HCT116 (cell line): ENCODE data around the gene FMNL1. TPM values are rescaled to one million over a fixed set of nuclear protein-coding genes. Genes with fewer than 3 reads are reported as not detected.

Source experiments
- ATAC-seq: fragments of 200-7000 bp; cut with Tn5 transposase; 2 replicates; pipeline ENCODE4 v1.9.1; 2020; ENCODE audit warnings: mild to moderate bottlenecking, moderate library complexity
- BruUV-seq: library from RNA; stranded (reverse); fragments of 400-500 nt; replicated peaks from 2 replicates; lab custom pipeline; 2021; lab: Mats Ljungman, UMichigan
- CTCF ChIA-PET: fragments of 300-600 bp; sonication (Branson Sonifier 250); formaldehyde crosslinking; loops from one replicate; lab custom pipeline; 2021; ENCODE audit warnings: antibody characterized with exemption; lab: Charles Lee
- POLR2A ChIA-PET: fragments of 300-600, 350-600 bp; sonication (Branson Sonifier 250); formaldehyde crosslinking; loops from one replicate; lab custom pipeline; 2021; ENCODE audit warnings: antibody characterized with exemption; lab: Charles Lee
- RAD21 ChIA-PET, 2 experiments: fragments of 300-600 bp; sonication (Branson Sonifier 250); formaldehyde crosslinking; loops; one replicate each; lab custom pipeline; 2023; ENCODE audit warnings: low total read pairs in 2 of 2; ENCODE audit not compliant: uncharacterized antibody in 2 of 2, unreplicated experiment in 2 of 2, low non-redundant PET in 1 of 2; lab: Charles Lee
- DNase-seq: peaks from one replicate; pipeline ENCODE4 v3.0.0-alpha.2; 2010; ENCODE audit warnings: low read depth, low spot score
- H2AFZ ChIP-seq: fragments of 200-600 bp; shearing (Covaris generic), sonication (generic); 2 replicates; pipeline ENCODE4 v1.6.1; 2017; ENCODE audit warnings: low read depth, mixed run types, mixed read lengths, antibody characterized with exemption, low read length; ENCODE audit not compliant: poor library complexity, severe bottlenecking
- H3K27ac ChIP-seq: 2 replicates; pipeline ENCODE4 v1.5.1; 2012; ENCODE audit warnings: low read depth, low read length
- H3K27me3 ChIP-seq: fragments of 200-600 bp; sonication (generic); 2 replicates; pipeline ENCODE4 v1.6.1; 2016; ENCODE audit warnings: mixed run types, low read length, mixed read lengths; ENCODE audit not compliant: insufficient read depth
- H3K36me3 ChIP-seq, 2 experiments: fragments of 200-500 bp in 1 of 2; fragments of 200-600 bp in 1 of 2; sonication (Bioruptor generic) in 1 of 2; sonication (generic) in 1 of 2; 2 replicates each; pipeline versions ENCODE4 v1.5.1 to v1.6.1; 2014 to 2016; ENCODE audit warnings: low read length in 2 of 2, inconsistent platforms in 1 of 2, mixed read lengths in 1 of 2, mixed run types in 1 of 2; ENCODE audit not compliant: insufficient read depth in 2 of 2, control insufficient read depth in 1 of 2
- H3K4me1 ChIP-seq, 2 experiments: fragments of 200-600 bp in 1 of 2; sonication (generic) in 1 of 2; 2 replicates each; pipeline versions ENCODE4 v1.5.1 to v1.6.1; 2012 to 2017; ENCODE audit warnings: low read length in 2 of 2, inconsistent platforms in 1 of 2, mild to moderate bottlenecking in 1 of 2, mixed read lengths in 1 of 2, mixed run types in 1 of 2, moderate library complexity in 1 of 2; ENCODE audit not compliant: insufficient read depth in 2 of 2, control insufficient read depth in 1 of 2
- H3K4me2 ChIP-seq: fragments of 200-600 bp; sonication (generic); 2 replicates; pipeline ENCODE4 v1.6.1; 2017; ENCODE audit warnings: mixed run types, low read length, mixed read lengths
- H3K4me3 ChIP-seq, 2 experiments: fragments of 200-600 bp in 1 of 2; sonication (generic) in 1 of 2; replicated peaks in 1 of 2; 2 replicates each; pipeline ENCODE4 v1.5.1; 2011 to 2016; ENCODE audit warnings: low read length in 2 of 2, control low read depth in 1 of 2, low read depth in 1 of 2, mild to moderate bottlenecking in 1 of 2, mixed read lengths in 1 of 2, mixed run types in 1 of 2
- H3K79me2 ChIP-seq: fragments of 200-600 bp; sonication (generic); 2 replicates; pipeline ENCODE4 v1.6.1; 2017; ENCODE audit warnings: mild to moderate bottlenecking, mixed run types, low read length, moderate library complexity, mixed read lengths; ENCODE audit not compliant: insufficient read depth
- H3K9ac ChIP-seq: fragments of 200-600 bp; sonication (generic); 2 replicates; pipeline ENCODE4 v1.6.1; 2016; ENCODE audit warnings: low read length, mixed read lengths
- H3K9me2 ChIP-seq: fragments of 200-600 bp; sonication (generic), shearing (Covaris generic); 2 replicates; pipeline ENCODE4 v1.6.1; 2017; ENCODE audit warnings: mixed run types, mild to moderate bottlenecking, moderate library complexity; ENCODE audit not compliant: insufficient read depth
- H3K9me3 ChIP-seq, 2 experiments: fragments of 200-500 bp in 1 of 2; fragments of 200-600 bp in 1 of 2; sonication (Bioruptor generic) in 1 of 2; sonication (generic) in 1 of 2; 2 replicates each; pipeline ENCODE4 v1.6.1; 2014 to 2017; ENCODE audit warnings: low read length in 2 of 2, mixed read lengths in 2 of 2, inconsistent platforms in 1 of 2, low read depth in 1 of 2, mild to moderate bottlenecking in 1 of 2, mixed run types in 1 of 2, moderate library complexity in 1 of 2; ENCODE audit not compliant: control insufficient read depth in 1 of 2, insufficient read depth in 1 of 2
- H4K20me1 ChIP-seq: fragments of 200-600 bp; sonication (generic), shearing (Covaris generic); 2 replicates; pipeline ENCODE4 v1.6.1; 2017; ENCODE audit warnings: mixed run types, mild to moderate bottlenecking, moderate library complexity; ENCODE audit not compliant: insufficient read depth
- CEBPB ChIP-seq: IDR thresholded peaks from 2 replicates; pipeline ENCODE4 v1.6.1; 2012; ENCODE audit warnings: low read depth
- CTCF ChIP-seq, 3 experiments: fragments of 200-600 bp in 1 of 3; sonication (generic) in 1 of 3; IDR thresholded peaks in 2 of 3; conservative IDR thresholded peaks in 1 of 3; 2 replicates each; pipeline ENCODE4 v1.5.1; 2012 to 2017; ENCODE audit warnings: low read depth in 2 of 3, low read length in 2 of 3, antibody characterized with exemption in 1 of 3, borderline replicate concordance in 1 of 3, control low read depth in 1 of 3, mild to moderate bottlenecking in 1 of 3, mixed read lengths in 1 of 3, mixed run types in 1 of 3, moderate library complexity in 1 of 3; ENCODE audit not compliant: insufficient read depth in 1 of 3
- POLR2AphosphoS5 ChIP-seq: IDR thresholded peaks from 2 replicates; pipeline ENCODE4 v1.6.1; 2011; ENCODE audit warnings: mild to moderate bottlenecking, low read depth, low read length, moderate library complexity
- RAD21 ChIP-seq: IDR thresholded peaks from 2 replicates; pipeline ENCODE4 v1.6.1; 2012; ENCODE audit warnings: low read depth, mild to moderate bottlenecking
- SP1 ChIP-seq: IDR thresholded peaks from 2 replicates; pipeline ENCODE4 v1.6.1; 2012; ENCODE audit warnings: low read depth
- TCF7L2 ChIP-seq: IDR thresholded peaks from 2 replicates; pipeline ENCODE4 v1.7.0; 2011; ENCODE audit warnings: borderline replicate concordance, inconsistent platforms; ENCODE audit not compliant: insufficient read depth, insufficient read length; ENCODE audit errors: extremely low read depth
- YY1 ChIP-seq: IDR thresholded peaks from 2 replicates; pipeline ENCODE4 v1.6.1; 2011; ENCODE audit warnings: low read length, low read depth, moderate library complexity, mild to moderate bottlenecking; ENCODE audit not compliant: insufficient replicate concordance; ENCODE audit errors: extremely low read depth
- intact Hi-C: fragments of 100-400 bp; cut with micrococcal nuclease; formaldehyde crosslinking; loops from 2 replicates; pipeline ENCODE4 v1.10.0; 2022
- total RNA-seq: library from RNA; stranded (reverse); gene quantifications from one replicate; pipeline ENCODE4 v1.2.1, GENCODE V29; 2021; ENCODE audit not compliant: unreplicated experiment

Gene FMNL1
- total RNA-seq, 1 experiment from 2014 or later, result 8.2 TPM

- Histone ChIP-seq H3K9me2 (no peaks in the 10 kb centered on the region), H3K4me3 (no peak overlapping the region), H3K9me3 (no peaks in the 10 kb centered on the region), H3K27ac (no peak overlapping the region), H3K4me2 (peak overlapping the region; percentile 35; the same call in 1 of the 2 replicates), H3K4me1 (peaks cover 30 to 84% of the 10 kb centered on the region in 2 experiments), H3K9ac (no peak overlapping the region), H2AFZ (no peak overlapping the region), H3K36me3 (no peaks in the 10 kb centered on the region), H3K27me3 (no peaks in the 10 kb centered on the region), H4K20me1 (no peaks in the 10 kb centered on the region), H3K79me2 (no peaks in the 10 kb centered on the region)
- no peak for DNase-seq
- TF ChIP-seq CTCF (IDR thresholded peaks at IDR 0.05 in 2 of 3, conservative IDR thresholded peaks at IDR 0.05 in 1 of 3; ENCODE audit: borderline replicate concordance in 1 of 3, insufficient read depth in 1 of 3, low read depth in 2 of 3, low read length in 2 of 3) (no peak), TCF7L2 (no peak), SP1 (no peak), CEBPB (no peak), RAD21 (no peak), POLR2AphosphoS5 (no peak), YY1 (no peak)
- intact Hi-C loops, result no loop called here
- no TSS peak for BruUV-seq
- ATAC-seq, result no peak
- POLR2A ChIA-PET, result interaction anchor here (1.6 kb wide), 1 partner anchor 78 kb away, joined by 6 read pairs; the partner anchor contains the start of gene HEXIM1
- RAD21 ChIA-PET, result no interaction called here
- CTCF ChIA-PET, result interaction anchor here (0.7 to 1.8 kb wide), 2 partner anchors 9 to 77 kb away, joined by 4 to 7 read pairs; no protein-coding TSS in a partner anchor
Measured at GRCh38 chr17:45226576-45226975, 4.9 kb downstream of the FMNL1 start.
